ENCODE measurements around the gene TIMP2.

DNA sequence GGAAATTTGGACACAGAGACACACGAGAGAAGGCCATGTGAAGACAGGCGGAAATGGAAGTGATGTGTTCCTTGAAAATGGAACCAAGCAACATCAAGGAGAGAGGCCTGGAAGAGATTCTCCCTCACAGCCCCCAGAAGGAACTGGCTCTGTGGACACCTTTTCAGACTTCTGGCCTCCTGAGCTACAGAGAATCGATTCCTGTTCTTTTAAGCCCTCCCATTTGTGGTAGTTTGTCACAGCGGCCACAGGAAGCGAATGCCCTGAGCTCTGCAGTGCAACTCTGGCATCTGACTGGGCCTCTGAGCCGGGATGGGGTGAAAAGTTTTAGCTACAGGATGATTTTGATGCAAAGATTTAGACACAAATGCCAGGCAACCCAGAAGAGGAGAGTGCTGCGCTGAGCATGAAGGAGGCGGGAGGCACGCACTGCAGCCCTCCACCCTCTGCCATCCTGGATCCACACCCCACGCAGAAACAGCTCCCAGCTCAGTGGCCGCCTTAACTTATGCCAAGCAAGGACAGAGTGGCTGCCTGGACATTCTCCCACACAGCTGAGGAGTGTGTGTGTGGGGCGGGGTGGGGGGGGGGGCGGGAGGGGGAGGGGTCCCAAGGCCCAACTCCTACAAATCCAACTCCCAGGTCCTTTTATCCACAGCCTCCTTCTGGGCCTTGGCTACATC lies 2.2 kb downstream of the TIMP2 start:
- TF ChIP-seq, protein P1, sequence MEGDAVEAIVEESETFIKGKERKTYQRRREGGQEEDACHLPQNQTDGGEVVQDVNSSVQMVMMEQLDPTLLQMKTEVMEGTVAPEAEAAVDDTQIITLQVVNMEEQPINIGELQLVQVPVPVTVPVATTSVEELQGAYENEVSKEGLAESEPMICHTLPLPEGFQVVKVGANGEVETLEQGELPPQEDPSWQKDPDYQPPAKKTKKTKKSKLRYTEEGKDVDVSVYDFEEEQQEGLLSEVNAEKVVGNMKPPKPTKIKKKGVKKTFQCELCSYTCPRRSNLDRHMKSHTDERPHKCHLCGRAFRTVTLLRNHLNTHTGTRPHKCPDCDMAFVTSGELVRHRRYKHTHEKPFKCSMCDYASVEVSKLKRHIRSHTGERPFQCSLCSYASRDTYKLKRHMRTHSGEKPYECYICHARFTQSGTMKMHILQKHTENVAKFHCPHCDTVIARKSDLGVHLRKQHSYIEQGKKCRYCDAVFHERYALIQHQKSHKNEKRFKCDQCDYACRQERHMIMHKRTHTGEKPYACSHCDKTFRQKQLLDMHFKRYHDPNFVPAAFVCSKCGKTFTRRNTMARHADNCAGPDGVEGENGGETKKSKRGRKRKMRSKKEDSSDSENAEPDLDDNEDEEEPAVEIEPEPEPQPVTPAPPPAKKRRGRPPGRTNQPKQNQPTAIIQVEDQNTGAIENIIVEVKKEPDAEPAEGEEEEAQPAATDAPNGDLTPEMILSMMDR (conservative IDR thresholded peaks at IDR 0.05 in 1 of 2, IDR thresholded peaks at IDR 0.05 in 1 of 2; ENCODE audit: extremely low read depth in 1 of 2, insufficient read depth in 1 of 2, low read depth in 1 of 2, low read length in 2 of 2), result no peak
- TF ChIP-seq EZH2 (IDR thresholded peaks at IDR 0.05; ENCODE audit: borderline replicate concordance, low read length), result no peak
